Kidney (tissue), 14 donors: ENCODE data around the gene INSRR. TPM values are rescaled to one million over a fixed set of nuclear protein-coding genes. Genes with fewer than 3 reads are reported as not detected.

Experiments used
- DNase-seq, 5 donors: peaks; one replicate each; pipeline ENCODE4 v3.0.0-alpha.2; 2013 to 2020
- FAIRE-seq: peaks from 2 replicates; lab custom pipeline; 2012; peaks lifted over from hg19 to GRCh38; lab: Jason Lieb, UNC
- H3K27ac ChIP-seq, 2 donors: one replicate each; pipeline ENCODE4 v1.7.0; 2013; ENCODE audit warnings: low read depth in 2 of 2, low read length in 2 of 2, inconsistent platforms in 1 of 2
- H3K27me3 ChIP-seq: one replicate; pipeline ENCODE4 v1.7.1; 2013; ENCODE audit warnings: low read length, inconsistent platforms; ENCODE audit not compliant: control insufficient read depth, insufficient read depth
- H3K36me3 ChIP-seq, 3 donors: one replicate each; pipeline versions ENCODE4 v1.7.0 to v1.7.1; 2013; ENCODE audit warnings: low read length in 3 of 3, control low read depth in 1 of 3, inconsistent platforms in 1 of 3; ENCODE audit not compliant: insufficient read depth in 3 of 3, control insufficient read depth in 2 of 3
- H3K4me1 ChIP-seq, 3 donors: one replicate each; pipeline versions ENCODE4 v1.7.0 to v1.7.1; 2013; ENCODE audit warnings: low read length in 3 of 3, inconsistent platforms in 1 of 3, low read depth in 1 of 3; ENCODE audit not compliant: control insufficient read depth in 2 of 3, insufficient read depth in 2 of 3
- H3K4me3 ChIP-seq, 3 donors: one replicate each; pipeline versions ENCODE4 v1.7.0 to v1.8.1; 2013; ENCODE audit warnings: low read length in 3 of 3, control low read depth in 1 of 3, inconsistent platforms in 1 of 3
- H3K9ac ChIP-seq, 3 donors: one replicate each; pipeline versions ENCODE4 v1.7.0 to v1.7.1; 2013; ENCODE audit warnings: low read length in 3 of 3, control low read depth in 1 of 3, inconsistent platforms in 1 of 3
- H3K9me3 ChIP-seq, 3 donors: one replicate each; pipeline versions ENCODE4 v1.7.0 to v1.7.1; 2013; ENCODE audit warnings: low read length in 3 of 3, control low read depth in 1 of 3, inconsistent platforms in 1 of 3; ENCODE audit not compliant: control insufficient read depth in 2 of 3, insufficient read depth in 1 of 3
- CTCF ChIP-seq: IDR thresholded peaks from 3 replicates; pipeline ENCODE4 v1.5.1; 2012; ENCODE audit warnings: mild to moderate bottlenecking, moderate library complexity, borderline replicate concordance; ENCODE audit not compliant: insufficient read depth; ENCODE audit errors: extremely low read depth
- intact Hi-C: fragments of 100-400 bp; cut with DNase I; formaldehyde crosslinking; loops from one replicate; pipeline ENCODE4 v1.11.1; 2022
- polyA plus RNA-seq: library from polyadenylated mRNA; stranded (reverse); fragments of 350-450 nt; fragmentation: Illumina TruSeq; extraction: RNeasy Lipid Tissue Mini Kit (QIAGEN cat#74804); gene quantifications from one replicate; pipeline ENCODE4 v1.2.3, GENCODE V29; 2014; ENCODE audit warnings: low read depth, low replicate concordance; ENCODE audit not compliant: insufficient read depth
- total RNA-seq: library from RNA; stranded (reverse); fragmentation: NEBNext Ultra II Directional; extraction: Animal tissue kit (Norgen Biotek cat#: 25700); gene quantifications from one replicate; pipeline ENCODE4 v1.2.1, GENCODE V29; 2021
- donor health status: control.
- donor health status: control.
- donor health status: control.
- donor health status: control.
- donor health status: control.
- donor health status: DM: yes; HTN: yes; CAD: no.
- donor health status: Normal renal cell carcinoma (clear cell type).

Gene INSRR
- total and polyA plus RNA-seq, 2 donors from 2014 or later = 0.35 to 2.4 TPM

- FAIRE-seq (no peak), DNase-seq (no peak)
- TF ChIP-seq CTCF = no peak
- H3K9me3 ChIP-seq = no peaks in the 10 kb centered on the region
- no peaks in the 10 kb centered on the region for H3K36me3 ChIP-seq
- no peak overlapping the region for H3K9ac ChIP-seq
- peaks cover 22% of the 10 kb centered on the region for H3K27me3 ChIP-seq
- intact Hi-C loops = loop anchor here (10.0 kb wide), 1 partner anchor 63 kb away; no protein-coding TSS in a partner anchor
- no peak overlapping the region for H3K27ac ChIP-seq
- peaks cover 0 to 10% (median 0%) of the 10 kb centered on the region in 3 donors for H3K4me1 ChIP-seq
- no peak overlapping the region for H3K4me3 ChIP-seq
These were observed 1.4 kb downstream of the INSRR start for GRCh38 chr1:156857532-156857931.

GRCh38 chr1:156856282-156856785 is 2.6 kb downstream of the INSRR start:
- FAIRE-seq = no peak
- DNase-seq = no peak
- H3K27me3 ChIP-seq = peaks cover 14% of the 10 kb centered on the region

GRCh38 chr1:156854634-156855033 is 4.3 kb downstream of the INSRR start:
- TF ChIP-seq CTCF = no peak
- H3K4me3 ChIP-seq = no peak overlapping the region
- H3K9ac ChIP-seq = no peak overlapping the region
- no peaks in the 10 kb centered on the region for H3K36me3 ChIP-seq
- no peak for FAIRE-seq
- H3K9me3 ChIP-seq = no peaks in the 10 kb centered on the region
- H3K4me1 ChIP-seq = peaks cover 0 to 6% (median 0%) of the 10 kb centered on the region in 3 donors
- DNase-seq = no peak
- peaks cover 12% of the 10 kb centered on the region for H3K27me3 ChIP-seq
- intact Hi-C loops = loop anchor here (10.0 kb wide), 1 partner anchor 60 kb away; no protein-coding TSS in a partner anchor
- H3K27ac ChIP-seq = no peak overlapping the region

More at GRCh38 chr1:156856282-156856785, 2.6 kb downstream of the INSRR start:
- Histone ChIP-seq H3K4me3 (no peak overlapping the region), H3K9ac (no peak overlapping the region), H3K4me1 (peaks cover 0 to 13% (median 0%) of the 10 kb centered on the region in 3 donors), H3K9me3 (no peaks in the 10 kb centered on the region), H3K27ac (no peak overlapping the region), H3K36me3 (no peaks in the 10 kb centered on the region)
- intact Hi-C loops = loop anchor here (10.0 kb wide), 1 partner anchor 62 kb away; no protein-coding TSS in a partner anchor
- TF ChIP-seq CTCF = no peak
